CD4-positive, CD25-positive, alpha-beta regulatory T cell (primary cell): ENCODE data around the gene CCM2. TPM values are rescaled to one million over a fixed set of nuclear protein-coding genes. Genes with fewer than 3 reads are reported as not detected.
A peak's percentile ranks its signal among the peaks of the same experiment; 100 is the strongest.

Source experiments
- ATAC-seq, 2 donors: fragments of 150-1000 bp; cut with Tn5 transposase; one replicate each; pipeline ENCODE4 v1.10.0; 2021; ENCODE audit warnings: low read depth in 2 of 2, moderate number of reproducible peaks in 2 of 2, moderate library complexity in 1 of 2
- DNase-seq, 3 donors: peaks; one replicate each; pipeline versions ENCODE4 v3.0.0 to v3.0.0-alpha.2; 2012 to 2022; ENCODE audit warnings: mixed read lengths in 1 of 3
- H3K27ac ChIP-seq: one replicate; pipeline ENCODE4 v1.7.0; 2013; ENCODE audit warnings: mild to moderate bottlenecking, low read length; ENCODE audit not compliant: insufficient read depth, poor library complexity, severe bottlenecking
- H3K27me3 ChIP-seq: one replicate; pipeline ENCODE4 v1.7.0; 2013; ENCODE audit warnings: low read length; ENCODE audit not compliant: control insufficient read depth, insufficient read depth
- H3K36me3 ChIP-seq: one replicate; pipeline ENCODE4 v1.7.0; 2013; ENCODE audit warnings: mild to moderate bottlenecking, low read length, moderate library complexity; ENCODE audit not compliant: control insufficient read depth, insufficient read depth
- H3K4me1 ChIP-seq: 2 replicates; pipeline ENCODE4 v1.7.0; 2013; ENCODE audit warnings: mild to moderate bottlenecking, low read length; ENCODE audit not compliant: insufficient read depth, control insufficient read depth, poor library complexity, severe bottlenecking
- H3K4me3 ChIP-seq: one replicate; pipeline ENCODE4 v1.7.0; 2013; ENCODE audit warnings: low read depth, mild to moderate bottlenecking, low read length, moderate library complexity
- H3K9me3 ChIP-seq, 2 experiments: 1 replicate in 1 of 2; 2 replicates in 1 of 2; pipeline ENCODE4 v1.7.0; 2013; ENCODE audit warnings: low read length in 2 of 2, mild to moderate bottlenecking in 1 of 2, moderate library complexity in 1 of 2; ENCODE audit not compliant: control insufficient read depth in 2 of 2
- H3K27ac Mint-ChIP-seq, 3 donors: one replicate each; pipeline ENCODE4 v1.8.0; 2020 to 2022; ENCODE audit warnings: mild to moderate bottlenecking in 3 of 3, mixed read lengths in 3 of 3, moderate library complexity in 2 of 3
- H3K27me3 Mint-ChIP-seq: one replicate; pipeline ENCODE4 v1.8.0; 2022; ENCODE audit warnings: mild to moderate bottlenecking, mixed read lengths
- H3K36me3 Mint-ChIP-seq: one replicate; pipeline ENCODE4 v1.8.0; 2020; ENCODE audit warnings: mixed read lengths
- H3K4me1 Mint-ChIP-seq, 4 donors: one replicate each; pipeline ENCODE4 v1.8.0; 2020 to 2022; ENCODE audit warnings: mixed read lengths in 4 of 4, mild to moderate bottlenecking in 1 of 4
- H3K4me3 Mint-ChIP-seq, 4 donors: one replicate each; pipeline ENCODE4 v1.8.0; 2020 to 2022; ENCODE audit warnings: mild to moderate bottlenecking in 4 of 4, mixed read lengths in 4 of 4, moderate library complexity in 3 of 4
- H3K9me3 Mint-ChIP-seq, 7 donors: one replicate each; pipeline ENCODE4 v1.8.0; 2020 to 2022; ENCODE audit warnings: mixed read lengths in 7 of 7, mild to moderate bottlenecking in 3 of 7, moderate library complexity in 2 of 7
- polyA plus RNA-seq, 4 donors: library from polyadenylated mRNA; unstranded; fragments of 300-500 nt; fragmentation: Illumina TruSeq; gene quantifications; one replicate each; pipeline ENCODE4 v1.2.3, GENCODE V29; 2021
- total RNA-seq: library from RNA; stranded (reverse); gene quantifications from one replicate; pipeline ENCODE4 v1.2.3, GENCODE V29; 2022

Gene CCM2
- total and polyA plus RNA-seq, 5 donors from 2014 or later: 139 to 190 (median 156) TPM

DNA sequence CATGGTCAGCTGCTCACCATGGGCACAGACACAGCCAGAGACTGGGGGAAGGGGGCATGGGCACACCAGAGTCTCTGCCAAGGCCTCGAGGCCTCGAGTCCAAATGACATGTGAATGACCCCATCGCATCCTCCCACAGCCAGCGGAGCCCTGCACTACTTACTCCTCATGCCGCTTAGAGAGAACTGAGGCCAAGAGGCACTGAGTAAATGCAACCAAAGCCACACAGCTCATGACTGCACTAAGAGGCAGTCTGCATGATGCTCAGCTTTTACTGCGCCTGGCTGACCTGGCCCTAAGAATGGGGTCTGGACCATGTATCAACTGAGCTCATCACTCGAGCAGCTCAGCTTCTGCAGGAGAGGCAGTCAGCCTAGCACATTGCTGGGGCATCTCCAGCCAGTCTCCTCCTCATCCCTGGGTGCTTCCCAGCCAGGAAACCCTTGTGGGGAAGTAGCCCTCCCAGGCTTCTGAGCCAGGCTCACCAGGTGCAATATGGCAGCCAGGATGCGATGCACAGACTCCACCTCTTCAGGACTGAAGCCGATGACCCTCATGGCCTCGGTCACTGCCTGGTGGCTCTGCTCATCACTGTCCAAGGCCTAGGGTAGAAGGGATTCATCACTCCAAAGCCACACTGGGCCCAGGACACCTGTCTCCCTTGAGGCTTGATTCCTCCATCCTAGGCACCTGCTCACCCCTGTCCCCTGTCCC, 28.7 kb upstream of the CCM2 start:
- H3K27me3 Mint-ChIP-seq: no peaks in the 10 kb centered on the region
- no peak overlapping the region for H3K4me3 ChIP-seq
- no peak overlapping the region for H3K27ac ChIP-seq
- DNase-seq (peak in 1 of 3 donors; percentile 0), ATAC-seq (no peak)
- H3K4me1 Mint-ChIP-seq: peaks cover 0 to 48% (median 16%) of the 10 kb centered on the region in 4 donors
- no peak overlapping the region for H3K4me3 Mint-ChIP-seq
- peaks cover 15% of the 10 kb centered on the region for H3K36me3 Mint-ChIP-seq
- H3K4me1 ChIP-seq: peaks cover 28% of the 10 kb centered on the region
- no peaks in the 10 kb centered on the region for H3K9me3 ChIP-seq
- H3K36me3 ChIP-seq: peaks cover 95% of the 10 kb centered on the region
- peak overlapping the region; percentile 20 to 80 (median 32) for H3K27ac Mint-ChIP-seq
- H3K27me3 ChIP-seq: no peaks in the 10 kb centered on the region
- H3K9me3 Mint-ChIP-seq: no peaks in the 10 kb centered on the region

DNA sequence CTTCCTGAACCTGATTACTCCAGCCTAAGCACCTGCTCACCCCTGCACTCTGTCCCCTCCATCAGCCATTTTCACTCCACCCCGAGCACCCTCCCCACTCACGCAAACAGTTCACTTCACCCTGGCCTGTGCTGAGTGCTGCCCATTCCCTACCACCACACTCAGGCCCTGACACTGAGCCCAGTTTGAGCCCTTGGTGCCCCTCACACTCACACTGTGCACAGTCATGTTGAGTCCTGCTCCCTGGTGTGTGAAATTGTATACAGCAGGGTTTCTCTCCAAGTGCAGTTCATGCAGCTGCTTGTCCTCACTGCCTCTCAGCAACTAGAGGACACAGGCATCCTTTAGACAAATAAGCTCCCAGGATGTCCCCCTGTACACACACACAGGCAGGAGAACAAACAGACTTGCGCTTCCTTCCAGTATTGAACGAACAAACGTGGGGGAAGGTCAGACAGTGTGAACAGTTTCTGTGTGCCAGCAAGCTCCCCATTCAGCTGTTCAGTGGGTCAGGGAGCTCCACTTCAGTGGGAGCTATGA, 28.0 kb upstream of the CCM2 start:
- peak overlapping the region in 1 of 4 donors; percentile 24 for H3K4me3 Mint-ChIP-seq

DNA sequence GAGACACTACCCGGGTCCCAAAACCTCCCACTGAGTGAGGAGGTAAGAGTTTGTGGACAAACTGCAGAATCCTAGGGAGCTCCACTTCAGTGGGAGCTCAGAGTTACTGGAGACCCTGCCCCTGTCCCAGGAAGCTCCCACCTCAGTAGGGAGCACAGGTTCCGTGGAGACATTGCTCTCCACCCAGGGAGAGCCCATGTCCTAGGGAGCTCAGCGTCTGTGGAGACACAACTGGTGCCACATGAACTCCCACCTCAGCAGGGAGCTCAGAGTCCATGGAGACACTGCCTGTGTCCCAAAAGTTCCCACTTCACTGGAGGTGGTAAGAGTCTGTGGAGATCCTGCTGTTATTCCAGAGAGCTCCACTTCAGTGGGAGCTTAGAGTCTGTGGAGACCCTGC, 27.4 kb upstream of the CCM2 start:
- Histone ChIP-seq H3K27me3 (no peaks in the 10 kb centered on the region), H3K9me3 (no peaks in the 10 kb centered on the region), H3K36me3 (peaks cover 86% of the 10 kb centered on the region), H3K4me3 (no peak overlapping the region), H3K27ac (no peak overlapping the region), H3K4me1 (peaks cover 39% of the 10 kb centered on the region)
- Mint-ChIP-seq H3K27me3 (no peaks in the 10 kb centered on the region), H3K9me3 (no peaks in the 10 kb centered on the region), H3K4me3 (peak overlapping the region in 1 of 4 donors; percentile 32), H3K4me1 (peaks cover 0 to 59% (median 20%) of the 10 kb centered on the region in 4 donors), H3K36me3 (peaks cover 17% of the 10 kb centered on the region), H3K27ac (peak overlapping the region in 2 of 3 donors; percentile 42 to 80)
- DNase-seq (no peak), ATAC-seq (no peak)

More for the DNA sequence above, 28.0 kb upstream of the CCM2 start:
- Mint-ChIP-seq H3K27ac (peak overlapping the region; percentile 32 to 80 (median 42)), H3K4me1 (peaks cover 0 to 55% (median 18%) of the 10 kb centered on the region in 4 donors), H3K9me3 (no peaks in the 10 kb centered on the region), H3K36me3 (peaks cover 17% of the 10 kb centered on the region), H3K27me3 (no peaks in the 10 kb centered on the region)
- ATAC-seq: no peak
- peaks cover 91% of the 10 kb centered on the region for H3K36me3 ChIP-seq
- no peak overlapping the region for H3K4me3 ChIP-seq
- peak in 1 of 3 donors; percentile 3 for DNase-seq
- no peak overlapping the region for H3K27ac ChIP-seq
- no peaks in the 10 kb centered on the region for H3K27me3 ChIP-seq
- peaks cover 34% of the 10 kb centered on the region for H3K4me1 ChIP-seq
- H3K9me3 ChIP-seq: no peaks in the 10 kb centered on the region

DNA sequence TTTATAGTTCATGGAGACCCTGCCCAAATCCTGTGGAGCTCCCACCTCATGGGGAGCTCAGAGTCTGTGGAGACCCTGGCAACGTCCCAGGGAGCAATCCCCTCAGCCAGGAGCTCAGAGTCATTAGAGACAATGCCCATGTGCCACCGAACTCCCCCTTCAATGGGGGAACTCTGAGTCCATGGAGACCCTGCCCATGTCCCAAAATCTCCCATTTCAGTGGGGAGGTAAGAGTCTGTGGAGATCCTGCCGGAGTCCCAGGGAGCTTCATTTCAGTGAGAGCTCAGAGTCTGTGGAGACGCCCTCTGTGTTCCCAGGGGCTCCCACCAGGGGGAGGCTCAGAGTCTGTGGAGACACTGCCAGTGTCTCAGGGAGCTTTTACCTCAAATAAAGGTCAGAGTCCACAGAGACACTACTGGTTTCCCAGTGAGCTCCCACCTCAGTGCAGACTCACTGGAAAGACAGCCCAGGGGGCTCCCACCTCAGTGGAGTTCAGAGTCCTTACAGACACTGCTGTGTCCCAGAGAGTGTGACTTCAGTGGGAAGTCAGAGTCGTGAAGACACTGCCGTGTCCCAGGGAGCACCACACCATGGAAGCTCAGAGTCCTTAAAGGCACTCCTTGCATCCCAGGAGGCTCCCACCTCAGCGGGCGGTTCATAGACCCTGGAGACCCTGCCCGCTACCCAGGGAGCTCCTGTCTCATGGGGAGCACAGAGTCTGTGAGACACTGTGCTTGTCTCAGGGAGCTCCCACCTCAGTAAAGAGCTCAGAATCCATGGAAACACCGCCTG, 26.2 kb upstream of the CCM2 start:
- peaks cover 0 to 63% (median 20%) of the 10 kb centered on the region in 4 donors for H3K4me1 Mint-ChIP-seq
- H3K4me3 Mint-ChIP-seq: peak overlapping the region in 2 of 4 donors; percentile 51 to 90
- DNase-seq (peak; percentile 36 to 63 (median 57)), ATAC-seq (peak; percentile 20 to 26)
- Histone ChIP-seq H3K36me3 (peaks cover 75% of the 10 kb centered on the region), H3K9me3 (no peaks in the 10 kb centered on the region), H3K4me3 (no peak overlapping the region), H3K27ac (peak overlapping the region; percentile 62), H3K27me3 (no peaks in the 10 kb centered on the region), H3K4me1 (peaks cover 51% of the 10 kb centered on the region)
- no peaks in the 10 kb centered on the region for H3K9me3 Mint-ChIP-seq
- no peaks in the 10 kb centered on the region for H3K27me3 Mint-ChIP-seq
- H3K27ac Mint-ChIP-seq: peak overlapping the region in 2 of 3 donors; percentile 20 to 47
- H3K36me3 Mint-ChIP-seq: peaks cover 14% of the 10 kb centered on the region

DNA sequence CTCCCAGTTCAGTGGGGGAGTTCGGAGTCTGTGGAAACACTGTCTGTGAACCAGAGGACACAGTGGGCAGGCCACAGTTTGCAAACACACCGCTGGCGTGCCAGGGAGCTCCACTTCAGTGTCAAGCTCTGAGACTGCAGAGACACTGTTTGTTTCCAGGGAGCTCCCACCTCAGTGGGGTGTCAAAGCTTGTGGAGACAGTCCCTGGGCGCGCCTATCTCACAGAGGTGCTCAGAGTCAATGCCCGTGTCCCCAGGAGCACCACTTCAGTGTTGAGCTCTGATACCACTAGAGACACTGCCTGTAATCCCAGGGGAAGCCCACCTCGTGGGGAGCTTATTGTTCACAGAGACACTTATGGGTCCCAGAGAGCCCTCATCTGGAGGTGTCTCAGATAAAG, 25.5 kb upstream of the CCM2 start:
- DNase-seq (no peak), ATAC-seq (no peak)
- peak overlapping the region; percentile 57 to 98 (median 76) for H3K27ac Mint-ChIP-seq
- peak overlapping the region; percentile 62 for H3K27ac ChIP-seq
- H3K36me3 ChIP-seq: peaks cover 70% of the 10 kb centered on the region
- peaks cover 0 to 71% (median 26%) of the 10 kb centered on the region in 4 donors for H3K4me1 Mint-ChIP-seq
- peaks cover 58% of the 10 kb centered on the region for H3K4me1 ChIP-seq
- H3K27me3 Mint-ChIP-seq: no peaks in the 10 kb centered on the region
- H3K9me3 ChIP-seq: no peaks in the 10 kb centered on the region
- peaks cover 14% of the 10 kb centered on the region for H3K36me3 Mint-ChIP-seq
- H3K4me3 ChIP-seq: no peak overlapping the region
- peak overlapping the region; percentile 51 to 90 (median 72) for H3K4me3 Mint-ChIP-seq
- H3K27me3 ChIP-seq: no peaks in the 10 kb centered on the region
- H3K9me3 Mint-ChIP-seq: no peaks in the 10 kb centered on the region

DNA sequence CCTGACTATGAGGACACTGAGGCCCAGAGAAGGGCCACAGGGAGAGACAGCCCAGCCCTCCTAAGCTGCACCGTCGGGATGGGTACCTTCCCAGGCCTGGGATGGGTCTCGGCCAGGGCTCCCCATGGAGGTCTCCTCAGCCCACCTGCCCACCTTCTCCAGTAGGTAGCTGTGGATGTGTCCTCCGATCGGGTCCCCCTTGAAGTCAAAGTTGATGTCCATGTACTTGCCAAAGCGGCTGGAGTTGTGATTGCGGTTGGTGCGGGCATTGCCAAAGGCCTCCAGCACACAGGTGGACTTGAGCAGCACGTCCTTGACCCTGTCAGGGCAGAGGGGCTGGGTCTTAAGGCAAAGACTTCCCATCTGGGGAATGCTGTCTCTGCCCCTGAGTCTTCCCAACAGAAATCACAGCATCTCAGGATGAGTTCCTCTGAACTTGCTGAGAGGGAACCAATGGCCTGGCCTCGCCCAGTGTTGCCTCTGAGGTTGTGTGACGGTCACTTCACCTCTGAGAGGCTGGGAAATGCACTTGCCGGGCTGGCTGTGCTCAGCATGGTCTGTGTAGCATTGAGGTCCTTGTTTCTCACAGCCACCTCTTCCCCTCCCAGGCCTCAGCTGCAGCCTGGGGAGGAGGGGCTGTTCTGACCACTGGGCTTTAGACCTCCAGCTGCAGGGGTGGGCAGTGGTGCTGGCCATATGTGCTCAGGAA, 24.5 kb upstream of the CCM2 start:
- peaks cover 68% of the 10 kb centered on the region for H3K4me1 ChIP-seq
- peak overlapping the region; percentile 62 for H3K27ac ChIP-seq
- no peak for DNase-seq
- peak overlapping the region; percentile 70 for H3K4me3 ChIP-seq
- no peak for ATAC-seq
- Mint-ChIP-seq H3K4me1 (peaks cover 0 to 80% (median 32%) of the 10 kb centered on the region in 4 donors), H3K4me3 (peak overlapping the region in 3 of 4 donors; percentile 24 to 96 (median 90)), H3K27me3 (peaks cover 2% of the 10 kb centered on the region), H3K36me3 (peaks cover 14% of the 10 kb centered on the region), H3K27ac (peak overlapping the region; percentile 55 to 98 (median 91)), H3K9me3 (no peaks in the 10 kb centered on the region)
- H3K9me3 ChIP-seq: no peaks in the 10 kb centered on the region
- peaks cover 60% of the 10 kb centered on the region for H3K36me3 ChIP-seq
- H3K27me3 ChIP-seq: no peaks in the 10 kb centered on the region

DNA sequence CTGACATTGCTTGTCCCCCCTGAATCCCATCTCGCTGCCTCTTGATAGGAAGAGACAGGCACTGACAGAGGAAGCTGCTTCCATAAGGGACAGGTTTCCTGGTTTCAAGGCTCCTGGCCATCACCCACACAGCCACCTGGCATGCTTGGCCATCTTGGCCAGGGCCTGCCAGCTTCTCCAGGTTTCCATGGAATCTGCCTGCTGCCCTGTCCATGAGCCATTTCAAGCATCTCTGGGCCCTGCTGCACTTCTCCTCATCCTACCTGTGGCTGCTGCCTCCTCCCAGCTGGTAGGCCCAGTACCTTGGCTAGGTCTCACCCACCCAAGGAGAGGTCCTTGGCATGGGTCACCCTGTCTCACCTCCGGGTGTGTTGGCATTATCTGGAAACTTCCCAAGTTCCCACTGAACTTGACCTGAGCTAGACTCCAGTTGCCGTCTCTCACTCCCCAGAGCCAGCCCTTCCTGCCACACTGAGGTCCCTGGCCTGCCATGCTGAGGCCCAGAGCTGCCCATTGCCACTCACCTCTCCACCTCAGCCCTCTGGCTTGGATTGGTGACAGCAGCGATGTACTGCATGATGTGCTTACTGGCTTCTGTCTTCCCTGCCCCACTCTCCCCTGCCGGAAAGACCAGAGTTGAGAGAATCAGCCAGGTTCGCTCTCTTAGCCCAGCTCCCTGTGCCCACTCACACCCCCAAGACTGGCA, 23.8 kb upstream of the CCM2 start:
- no peaks in the 10 kb centered on the region for H3K27me3 ChIP-seq
- ATAC-seq: no peak
- H3K9me3 ChIP-seq: no peaks in the 10 kb centered on the region
- Mint-ChIP-seq H3K27me3 (peaks cover 4% of the 10 kb centered on the region), H3K9me3 (no peaks in the 10 kb centered on the region), H3K4me1 (peaks cover 0 to 87% (median 38%) of the 10 kb centered on the region in 4 donors), H3K36me3 (peaks cover 14% of the 10 kb centered on the region), H3K4me3 (peak overlapping the region; percentile 90 to 96 (median 96)), H3K27ac (peak overlapping the region; percentile 65 to 98 (median 88))
- H3K4me1 ChIP-seq: peaks cover 74% of the 10 kb centered on the region
- H3K27ac ChIP-seq: peak overlapping the region; percentile 94
- peaks cover 53% of the 10 kb centered on the region for H3K36me3 ChIP-seq
- DNase-seq: no peak
- peak overlapping the region; percentile 70 for H3K4me3 ChIP-seq
